ENCODE data around the gene SHANK1.

DNA sequence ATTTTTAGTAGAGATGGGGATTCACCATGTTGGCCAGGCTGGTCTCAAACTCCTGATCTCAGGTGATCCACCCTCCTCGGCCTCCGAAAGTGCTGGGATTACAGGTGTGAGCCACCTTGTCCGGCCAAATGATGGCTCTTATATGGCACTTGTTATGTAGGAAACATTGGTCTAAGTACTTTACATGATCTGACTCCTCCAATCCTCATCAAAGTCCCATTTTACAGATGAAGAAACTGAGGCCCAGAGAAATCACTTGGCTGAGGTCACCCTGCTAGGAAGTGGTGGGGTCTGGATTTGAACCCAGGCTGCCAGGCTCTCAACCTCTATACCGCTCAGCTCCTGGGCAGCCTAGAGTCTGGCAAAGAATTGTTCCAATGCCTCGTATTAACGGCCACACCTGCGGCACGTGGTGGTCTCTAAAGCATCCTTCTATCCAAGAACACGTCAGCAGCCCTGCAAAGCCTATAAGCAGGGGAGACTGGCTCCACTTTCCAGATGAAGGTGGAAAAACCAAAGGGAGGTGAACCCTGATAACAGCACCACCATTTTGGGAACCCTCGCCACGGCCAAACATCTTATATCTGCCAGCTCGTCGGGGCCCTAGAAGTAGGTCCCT, 18.1 kb downstream of the SHANK1 start:
- TF ChIP-seq CTCF (IDR thresholded peaks at IDR 0.05) = no peak
- no peak for TF ChIP-seq POLR2A (IDR thresholded peaks at IDR 0.05)
